ENCODE data around the gene SSU72.
A peak's percentile ranks its signal among the peaks of the same experiment; 100 is the strongest.

The SSU72 gene

DNA sequence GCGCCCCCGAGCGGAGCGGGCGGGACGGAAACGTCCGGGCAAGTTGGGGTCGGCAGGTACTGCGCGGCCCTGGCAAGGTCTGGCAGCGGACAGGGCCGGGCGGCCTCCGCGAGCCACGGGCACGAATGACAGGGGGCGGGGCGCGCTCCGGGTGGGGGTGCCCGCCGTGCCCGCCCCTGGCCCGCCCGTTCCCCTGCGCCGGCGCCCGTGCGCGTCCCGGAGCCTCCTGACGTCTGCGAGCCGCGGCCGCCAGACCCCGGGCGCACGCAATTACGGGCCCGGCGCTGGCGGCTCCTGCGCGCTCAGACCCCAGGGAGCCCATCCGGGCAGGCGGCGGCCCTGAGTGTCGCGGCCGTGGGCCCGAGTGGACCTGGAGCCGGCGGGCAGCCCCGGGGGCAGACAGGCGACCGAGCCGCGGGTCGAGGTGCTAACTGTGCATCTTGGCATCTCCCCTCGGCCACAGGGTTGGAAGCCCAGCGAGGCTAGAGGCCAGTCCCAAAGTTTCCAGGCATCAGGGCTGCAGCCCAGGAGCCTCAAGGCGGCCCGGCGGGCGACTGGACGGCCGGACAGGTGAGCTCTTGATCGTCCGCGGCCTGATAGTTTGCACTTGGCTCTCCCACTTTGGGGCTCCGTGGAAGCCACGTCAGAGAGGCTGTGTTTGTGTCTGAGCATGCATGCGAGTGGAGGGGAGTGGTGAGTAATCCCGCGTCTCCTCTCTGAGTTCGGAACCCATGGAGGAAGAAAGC is 41.6 kb upstream of the SSU72 start:
- H3K27ac ChIP-seq (replicated peaks): no peak overlapping the region
- no peak for DNase-seq (ENCODE audit: low read depth in 1 of 2, low spot score in 1 of 2)
- TF ChIP-seq, protein P1, sequence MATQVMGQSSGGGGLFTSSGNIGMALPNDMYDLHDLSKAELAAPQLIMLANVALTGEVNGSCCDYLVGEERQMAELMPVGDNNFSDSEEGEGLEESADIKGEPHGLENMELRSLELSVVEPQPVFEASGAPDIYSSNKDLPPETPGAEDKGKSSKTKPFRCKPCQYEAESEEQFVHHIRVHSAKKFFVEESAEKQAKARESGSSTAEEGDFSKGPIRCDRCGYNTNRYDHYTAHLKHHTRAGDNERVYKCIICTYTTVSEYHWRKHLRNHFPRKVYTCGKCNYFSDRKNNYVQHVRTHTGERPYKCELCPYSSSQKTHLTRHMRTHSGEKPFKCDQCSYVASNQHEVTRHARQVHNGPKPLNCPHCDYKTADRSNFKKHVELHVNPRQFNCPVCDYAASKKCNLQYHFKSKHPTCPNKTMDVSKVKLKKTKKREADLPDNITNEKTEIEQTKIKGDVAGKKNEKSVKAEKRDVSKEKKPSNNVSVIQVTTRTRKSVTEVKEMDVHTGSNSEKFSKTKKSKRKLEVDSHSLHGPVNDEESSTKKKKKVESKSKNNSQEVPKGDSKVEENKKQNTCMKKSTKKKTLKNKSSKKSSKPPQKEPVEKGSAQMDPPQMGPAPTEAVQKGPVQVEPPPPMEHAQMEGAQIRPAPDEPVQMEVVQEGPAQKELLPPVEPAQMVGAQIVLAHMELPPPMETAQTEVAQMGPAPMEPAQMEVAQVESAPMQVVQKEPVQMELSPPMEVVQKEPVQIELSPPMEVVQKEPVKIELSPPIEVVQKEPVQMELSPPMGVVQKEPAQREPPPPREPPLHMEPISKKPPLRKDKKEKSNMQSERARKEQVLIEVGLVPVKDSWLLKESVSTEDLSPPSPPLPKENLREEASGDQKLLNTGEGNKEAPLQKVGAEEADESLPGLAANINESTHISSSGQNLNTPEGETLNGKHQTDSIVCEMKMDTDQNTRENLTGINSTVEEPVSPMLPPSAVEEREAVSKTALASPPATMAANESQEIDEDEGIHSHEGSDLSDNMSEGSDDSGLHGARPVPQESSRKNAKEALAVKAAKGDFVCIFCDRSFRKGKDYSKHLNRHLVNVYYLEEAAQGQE (IDR thresholded peaks at IDR 0.05; ENCODE audit: insufficient replicate concordance, low read depth): no peak
- no peak for TF ChIP-seq POLR2AphosphoS5 (IDR thresholded peaks at IDR 0.05; ENCODE audit: low read depth)
- TF ChIP-seq GABPA (IDR thresholded peaks at IDR 0.05; ENCODE audit: low read depth): no peak
- TF ChIP-seq SPI1 (IDR thresholded peaks at IDR 0.05; ENCODE audit: borderline replicate concordance, low read depth): no peak
- TF ChIP-seq, protein P2, sequence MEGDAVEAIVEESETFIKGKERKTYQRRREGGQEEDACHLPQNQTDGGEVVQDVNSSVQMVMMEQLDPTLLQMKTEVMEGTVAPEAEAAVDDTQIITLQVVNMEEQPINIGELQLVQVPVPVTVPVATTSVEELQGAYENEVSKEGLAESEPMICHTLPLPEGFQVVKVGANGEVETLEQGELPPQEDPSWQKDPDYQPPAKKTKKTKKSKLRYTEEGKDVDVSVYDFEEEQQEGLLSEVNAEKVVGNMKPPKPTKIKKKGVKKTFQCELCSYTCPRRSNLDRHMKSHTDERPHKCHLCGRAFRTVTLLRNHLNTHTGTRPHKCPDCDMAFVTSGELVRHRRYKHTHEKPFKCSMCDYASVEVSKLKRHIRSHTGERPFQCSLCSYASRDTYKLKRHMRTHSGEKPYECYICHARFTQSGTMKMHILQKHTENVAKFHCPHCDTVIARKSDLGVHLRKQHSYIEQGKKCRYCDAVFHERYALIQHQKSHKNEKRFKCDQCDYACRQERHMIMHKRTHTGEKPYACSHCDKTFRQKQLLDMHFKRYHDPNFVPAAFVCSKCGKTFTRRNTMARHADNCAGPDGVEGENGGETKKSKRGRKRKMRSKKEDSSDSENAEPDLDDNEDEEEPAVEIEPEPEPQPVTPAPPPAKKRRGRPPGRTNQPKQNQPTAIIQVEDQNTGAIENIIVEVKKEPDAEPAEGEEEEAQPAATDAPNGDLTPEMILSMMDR (IDR thresholded peaks at IDR 0.05; ENCODE audit: insufficient read depth, low read length): no peak
- H3K27me3 ChIP-seq (ENCODE audit: insufficient read depth, poor library complexity, severe bottlenecking): no peaks in the 10 kb centered on the region
- H3K4me3 ChIP-seq (replicated peaks; ENCODE audit: insufficient read depth, low read length): peak overlapping the region; percentile 68

DNA sequence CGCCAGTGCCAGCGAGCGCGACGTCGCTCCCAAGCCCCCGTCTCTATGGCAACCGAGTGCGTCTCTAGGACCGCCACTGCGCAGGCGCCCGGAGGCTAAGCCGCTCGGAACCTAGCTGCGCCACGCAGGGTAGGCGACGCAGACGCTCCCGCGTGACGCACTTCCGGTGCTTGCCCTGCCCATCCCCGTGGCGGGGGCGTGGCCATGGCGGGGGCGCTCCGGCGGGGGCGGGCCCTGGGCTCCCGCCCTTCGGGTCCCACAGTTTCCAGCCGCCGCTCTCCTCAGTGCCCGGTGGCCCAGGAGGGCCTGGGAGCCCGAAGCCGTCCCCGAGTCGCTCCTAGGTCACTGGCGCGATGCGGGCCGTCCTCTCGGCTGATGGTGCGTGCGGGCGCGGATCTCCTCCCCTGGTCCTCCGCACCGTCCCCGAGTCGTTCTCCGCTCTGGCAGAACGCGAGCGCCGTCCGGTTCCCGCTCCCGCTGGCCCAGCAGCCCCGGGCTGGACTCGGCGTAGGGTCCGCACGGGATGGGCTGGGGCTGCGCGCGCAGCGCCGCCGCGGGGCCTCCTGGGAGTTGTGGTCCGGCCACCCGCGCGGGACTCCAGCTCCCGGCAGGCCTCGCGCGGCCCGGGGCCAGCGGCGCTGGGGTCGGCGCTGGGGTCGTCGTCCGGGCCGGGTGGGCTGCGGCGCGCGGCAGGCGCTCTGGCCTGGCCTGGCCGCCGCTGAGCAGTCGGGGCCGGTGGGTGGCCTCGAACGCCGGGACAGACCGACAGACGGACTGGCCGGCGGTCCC is 40.8 kb upstream of the SSU72 start, which contains the start of gene MIB2:
Gene MIB2, plus strand, starts transcription at position 245 of the 789 bp plus-strand sequence. CDS start 7,953 bp downstream, outside the sequence.
- Histone ChIP-seq H3K27me3 (ENCODE audit: insufficient read depth, poor library complexity, severe bottlenecking) (no peaks in the 10 kb centered on the region), H3K4me3 (replicated peaks; ENCODE audit: insufficient read depth, low read length) (peak within 1 kb of the TSS; percentile 68), H3K27ac (replicated peaks) (peak within 1 kb of the TSS; percentile 95)
- peak; percentile 71; the same call in 1 of the 2 replicates for TF ChIP-seq POLR2AphosphoS5 (IDR thresholded peaks at IDR 0.05; ENCODE audit: low read depth)
- no peak for TF ChIP-seq SPI1 (IDR thresholded peaks at IDR 0.05; ENCODE audit: borderline replicate concordance, low read depth)
- peak; percentile 79 for TF ChIP-seq GABPA (IDR thresholded peaks at IDR 0.05; ENCODE audit: low read depth)
- TF ChIP-seq, protein P1 (IDR thresholded peaks at IDR 0.05; ENCODE audit: insufficient replicate concordance, low read depth): no peak
- TF ChIP-seq, protein P2 (IDR thresholded peaks at IDR 0.05; ENCODE audit: insufficient read depth, low read length): no peak
- DNase-seq (ENCODE audit: low read depth in 1 of 2, low spot score in 1 of 2): peak; percentile 97 to 98

DNA sequence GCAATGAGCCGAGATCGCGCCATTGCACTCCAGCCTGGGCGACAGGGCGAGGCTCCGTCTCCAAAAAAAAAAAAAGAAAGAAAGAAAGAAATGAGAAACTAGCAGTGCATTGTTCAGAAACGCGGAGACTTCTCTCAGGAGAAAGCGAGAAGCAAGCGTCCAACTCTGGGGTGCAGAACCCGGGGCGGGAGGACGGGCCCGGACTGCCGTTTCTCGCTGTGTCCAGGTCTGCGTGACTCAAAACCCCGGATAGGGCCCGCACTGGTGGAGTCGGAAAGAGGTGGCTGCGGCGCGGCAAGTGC is 40.2 kb upstream of the SSU72 start:
- TF ChIP-seq POLR2AphosphoS5 (IDR thresholded peaks at IDR 0.05; ENCODE audit: low read depth) (no peak), SPI1 (IDR thresholded peaks at IDR 0.05; ENCODE audit: borderline replicate concordance, low read depth) (no peak), GABPA (IDR thresholded peaks at IDR 0.05; ENCODE audit: low read depth) (no peak)
- TF ChIP-seq, protein P1 (IDR thresholded peaks at IDR 0.05; ENCODE audit: insufficient replicate concordance, low read depth): no peak
- TF ChIP-seq, protein P2 (IDR thresholded peaks at IDR 0.05; ENCODE audit: insufficient read depth, low read length): no peak
- peak overlapping the region; percentile 68 for H3K4me3 ChIP-seq (replicated peaks; ENCODE audit: insufficient read depth, low read length)
- DNase-seq (ENCODE audit: low read depth in 1 of 2, low spot score in 1 of 2): no peak
- no peaks in the 10 kb centered on the region for H3K27me3 ChIP-seq (ENCODE audit: insufficient read depth, poor library complexity, severe bottlenecking)
- peak overlapping the region; percentile 95 for H3K27ac ChIP-seq (replicated peaks)
